HG02571 (cell line): ENCODE results near the gene PDC.
"Not testable (repeated sequence)": the region's sequence is repeated elsewhere in the genome, so short reads cannot be mapped to it uniquely, and the experiment has no call there.

Experiments used
- ATAC-seq: cut with Tn5 transposase; IDR thresholded peaks from one replicate; pipeline ENCODE4 v1.9.1; 2021; ENCODE audit warnings: mild to moderate bottlenecking, moderate library complexity; ENCODE audit not compliant: unreplicated experiment

PDC gene

DNA sequence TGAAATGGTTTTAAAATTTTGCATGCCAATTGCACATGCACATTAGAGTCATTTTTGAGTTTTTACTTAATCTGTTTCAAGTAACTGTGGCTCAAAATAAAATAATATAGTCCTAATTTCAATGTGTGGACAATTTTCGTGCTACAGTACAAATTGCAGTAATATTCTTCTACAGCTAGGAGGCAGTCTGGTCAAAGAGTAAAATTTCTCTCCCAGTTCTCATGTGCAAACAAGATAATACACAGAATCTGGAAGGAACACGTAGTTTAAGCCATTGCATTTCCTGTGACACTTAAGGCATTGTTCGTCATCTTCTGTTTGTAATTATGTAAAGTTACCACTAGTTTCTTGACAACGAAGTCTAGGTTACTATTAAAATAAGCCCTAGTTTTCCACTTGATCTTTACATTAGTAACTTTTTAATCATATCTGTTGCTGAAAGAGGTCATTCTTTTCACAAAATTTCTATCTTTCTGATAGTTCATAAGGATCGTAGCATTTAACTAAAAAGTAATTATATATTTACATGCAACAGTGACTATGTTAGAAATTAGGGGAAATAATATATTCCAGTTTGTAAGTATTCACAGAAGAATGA is 56.4 kb downstream of the PDC start:
- no peak for ATAC-seq

DNA sequence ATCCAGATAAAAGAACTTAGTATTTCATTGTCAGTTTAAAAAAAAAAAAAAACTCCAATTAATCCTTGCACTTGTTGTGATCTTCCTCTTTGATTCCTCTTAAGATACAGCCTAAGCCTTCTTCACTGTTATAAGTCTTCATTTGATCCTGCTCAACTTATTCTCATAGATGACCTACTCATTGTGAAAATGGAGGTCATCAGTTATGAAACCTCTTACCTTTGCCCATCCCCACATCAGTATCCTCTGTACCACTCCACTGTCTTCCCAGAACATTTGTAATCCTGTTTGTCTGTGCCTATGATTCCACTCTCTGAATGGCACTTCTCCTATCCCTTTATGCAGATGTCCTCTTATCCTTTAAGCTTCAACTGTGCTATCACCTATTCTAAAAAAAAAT is 57.3 kb downstream of the PDC start:
- ATAC-seq = no peak

DNA sequence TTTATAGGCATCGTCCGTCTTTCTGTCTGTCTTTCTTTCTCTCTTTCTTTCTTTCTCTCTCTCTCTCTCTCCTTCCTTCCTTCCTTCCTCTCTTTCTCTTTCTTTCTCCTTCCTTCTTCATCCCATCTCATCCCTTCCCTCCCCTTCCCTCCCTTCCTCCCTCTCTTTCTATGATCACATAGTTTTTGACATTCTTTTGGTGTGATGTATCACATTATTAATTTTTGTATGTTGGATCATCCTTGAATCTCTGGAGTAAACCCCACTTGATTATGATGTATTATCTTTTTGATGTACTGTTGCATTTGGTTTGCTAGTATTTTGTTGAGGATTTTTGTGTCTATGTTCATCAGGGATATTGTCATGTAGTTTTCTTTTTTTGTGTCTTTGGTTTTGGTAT is 59.5 kb downstream of the PDC start:
- not testable (repeated sequence) for ATAC-seq
